Fibroblast of villous mesenchyme (primary cell): Measurements from ENCODE around the gene ACTL6A. TPM values are rescaled to one million over a fixed set of nuclear protein-coding genes. Genes with fewer than 3 reads are reported as not detected.

Experiments used
- DNase-seq: peaks from one replicate; pipeline ENCODE4 v3.0.0-alpha.2; 2010; ENCODE audit warnings: low read depth
- H3K4me3 ChIP-seq: 2 replicates; pipeline ENCODE4 v1.5.1; 2011; ENCODE audit warnings: low read depth, mild to moderate bottlenecking, low read length
- small RNA-seq: library from RNA; depleted of rRNA; stranded (forward); fragments of <200 nt; gene quantifications from one replicate; pipeline ENCODE3, GENCODE V24; 2012
- total RNA-seq: library from RNA; depleted of rRNA; stranded (reverse); fragments of >200 nt; gene quantifications from 2 replicates; pipeline ENCODE4 v1.2.3, GENCODE V29; 2012
- TF ChIP-seq, protein P1 (sequence below): IDR thresholded peaks from 2 replicates; pipeline ENCODE4 v1.5.1; 2012; ENCODE audit warnings: low read depth, mild to moderate bottlenecking, low read length; ENCODE audit not compliant: insufficient read depth

Gene ACTL6A
- total RNA-seq, 1 donor = 48.8 TPM

DNA sequence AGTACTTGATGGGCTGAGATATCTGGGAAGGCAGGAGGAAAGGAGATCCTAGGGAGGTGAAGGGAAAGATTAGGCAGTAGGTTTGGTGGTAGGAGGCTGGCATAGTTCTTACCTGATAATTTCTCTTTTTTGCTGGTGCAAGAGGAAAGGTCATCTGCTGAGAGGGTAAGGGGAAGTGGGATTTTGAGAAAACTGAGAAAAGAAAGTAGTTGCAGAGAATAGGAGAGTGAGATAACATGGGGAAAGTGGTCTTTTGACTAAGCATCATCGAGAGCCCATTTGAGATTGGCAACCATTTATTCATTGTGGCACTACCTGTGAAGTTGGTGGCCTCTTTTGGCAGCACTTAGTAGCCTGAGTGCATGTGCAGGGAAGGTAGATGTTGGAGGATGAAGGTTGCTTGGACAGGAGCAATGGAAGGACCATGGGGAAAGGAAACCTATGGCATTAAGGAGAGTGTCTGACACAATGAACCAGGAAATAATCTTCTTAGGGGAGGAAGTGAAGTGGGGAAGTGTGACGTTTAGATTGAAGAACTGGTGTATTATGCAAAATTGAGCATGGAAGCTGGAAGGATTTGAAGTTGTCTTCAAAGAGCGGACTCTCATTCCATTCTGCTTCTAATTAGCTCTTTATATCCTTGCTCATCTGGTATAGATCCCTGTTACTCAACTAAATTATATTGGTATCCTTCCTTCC, 68.2 kb downstream of the ACTL6A start:
- H3K4me3 ChIP-seq = no peak overlapping the region
- no peak for DNase-seq
- TF ChIP-seq, protein P1, sequence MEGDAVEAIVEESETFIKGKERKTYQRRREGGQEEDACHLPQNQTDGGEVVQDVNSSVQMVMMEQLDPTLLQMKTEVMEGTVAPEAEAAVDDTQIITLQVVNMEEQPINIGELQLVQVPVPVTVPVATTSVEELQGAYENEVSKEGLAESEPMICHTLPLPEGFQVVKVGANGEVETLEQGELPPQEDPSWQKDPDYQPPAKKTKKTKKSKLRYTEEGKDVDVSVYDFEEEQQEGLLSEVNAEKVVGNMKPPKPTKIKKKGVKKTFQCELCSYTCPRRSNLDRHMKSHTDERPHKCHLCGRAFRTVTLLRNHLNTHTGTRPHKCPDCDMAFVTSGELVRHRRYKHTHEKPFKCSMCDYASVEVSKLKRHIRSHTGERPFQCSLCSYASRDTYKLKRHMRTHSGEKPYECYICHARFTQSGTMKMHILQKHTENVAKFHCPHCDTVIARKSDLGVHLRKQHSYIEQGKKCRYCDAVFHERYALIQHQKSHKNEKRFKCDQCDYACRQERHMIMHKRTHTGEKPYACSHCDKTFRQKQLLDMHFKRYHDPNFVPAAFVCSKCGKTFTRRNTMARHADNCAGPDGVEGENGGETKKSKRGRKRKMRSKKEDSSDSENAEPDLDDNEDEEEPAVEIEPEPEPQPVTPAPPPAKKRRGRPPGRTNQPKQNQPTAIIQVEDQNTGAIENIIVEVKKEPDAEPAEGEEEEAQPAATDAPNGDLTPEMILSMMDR = no peak

Small RNAs within 50 kb of the gene (small RNA-seq; reads per million reads assigned to genes)
- gene AC090425.1 (not detected), gene RF01210 (not detected)

Other genes with a start within 250 kb of the ACTL6A start
- 57.7 and 60.9 TPM in 2 replicates for gene ZNF639, start 239.9 kb upstream of the ACTL6A start, total RNA-seq
- 52.5 and 70.4 TPM in 2 replicates for gene MFN1, start 215.2 kb upstream of the ACTL6A start, total RNA-seq
- 71.5 and 87.2 TPM in 2 replicates for gene GNB4, start 111.5 kb upstream of the ACTL6A start, total RNA-seq
- gene MRPL47, start 41.7 kb downstream of the ACTL6A start, total RNA-seq = 45.7 and 53.5 TPM in 2 replicates
- 90.8 and 117 TPM in 2 replicates for gene NDUFB5, start 41.9 kb downstream of the ACTL6A start, total RNA-seq
- gene USP13, start 90.1 kb downstream of the ACTL6A start, total RNA-seq = 7.8 and 11.9 TPM in 2 replicates